B cell (primary cell): Measurements from ENCODE around the gene PODXL. TPM values are rescaled to one million over a fixed set of nuclear protein-coding genes. Genes with fewer than 3 reads are reported as not detected.

Experiments used
- ATAC-seq: fragments of 200-7000 bp; cut with Tn5 transposase; one replicate; pipeline ENCODE4 v1.10.0; 2021; ENCODE audit warnings: low read depth, mild to moderate bottlenecking, moderate number of reproducible peaks, moderate library complexity
- CTCF ChIA-PET: fragments of 350-600 bp; sonication (Branson Sonifier 250); formaldehyde crosslinking; loops from one replicate; lab custom pipeline; 2021; ENCODE audit warnings: antibody characterized with exemption, inconsistent platforms; lab: Charles Lee
- POLR2A ChIA-PET: fragments of 350-600 bp; sonication (Branson Sonifier 250); formaldehyde crosslinking; loops from one replicate; lab custom pipeline; 2021; ENCODE audit warnings: antibody characterized with exemption; lab: Charles Lee
- DNase-seq: peaks from one replicate; pipeline ENCODE4 v3.0.0; 2013
- H2AFZ ChIP-seq: 2 replicates; pipeline ENCODE4 v1.6.1; 2012; ENCODE audit warnings: mild to moderate bottlenecking, low read depth, low read length; ENCODE audit not compliant: insufficient read depth, poor library complexity, severe bottlenecking
- H3K27ac ChIP-seq, 2 donors: 1 replicate in 1 of 2; 2 replicates in 1 of 2; pipeline ENCODE4 v1.5.1; 2012 to 2013; ENCODE audit warnings: low read length in 2 of 2, mild to moderate bottlenecking in 2 of 2, moderate library complexity in 1 of 2
- H3K27me3 ChIP-seq, 4 experiments: fragments of 200-600 bp in 1 of 4; sonication (generic) in 1 of 4; replicated peaks in 1 of 4; 1 replicate in 2 of 4; 2 replicates in 2 of 4; pipeline versions ENCODE4 v1.6.1 to v1.7.0; 2013 to 2016; ENCODE audit warnings: low read length in 3 of 4, mild to moderate bottlenecking in 2 of 4, mixed read lengths in 1 of 4, moderate library complexity in 1 of 4; ENCODE audit not compliant: insufficient read depth in 4 of 4, control insufficient read depth in 3 of 4; ENCODE audit errors: control extremely low read depth in 1 of 4
- H3K36me3 ChIP-seq, 2 experiments: replicated peaks in 1 of 2; 1 replicate in 1 of 2; 2 replicates in 1 of 2; pipeline versions ENCODE4 v1.6.1 to v1.7.1; 2013; ENCODE audit warnings: low read length in 1 of 2; ENCODE audit not compliant: insufficient read depth in 2 of 2, control insufficient read depth in 1 of 2; ENCODE audit errors: control extremely low read depth in 1 of 2, extremely low read depth in 1 of 2
- H3K4me1 ChIP-seq, 2 donors: fragments of 200-600 bp in 1 of 2; sonication (generic) in 1 of 2; 1 replicate in 1 of 2; 2 replicates in 1 of 2; pipeline versions ENCODE4 v1.5.1 to v1.6.1; 2013 to 2017; ENCODE audit warnings: low read length in 2 of 2; ENCODE audit not compliant: control insufficient read depth in 2 of 2, insufficient read depth in 2 of 2
- H3K4me2 ChIP-seq: replicated peaks from 2 replicates; pipeline ENCODE3; 2012; ENCODE audit warnings: mild to moderate bottlenecking, low read depth, low read length; ENCODE audit not compliant: poor library complexity, severe bottlenecking
- H3K4me3 ChIP-seq, 5 experiments: fragments of 200-600 bp in 1 of 5; sonication (generic) in 1 of 5; 1 replicate in 3 of 5; 2 replicates in 2 of 5; pipeline versions ENCODE4 v1.5.1 to v1.7.0; 2011 to 2016; ENCODE audit warnings: low read length in 4 of 5, mild to moderate bottlenecking in 4 of 5, low read depth in 2 of 5, control low read depth in 1 of 5, moderate library complexity in 1 of 5; ENCODE audit not compliant: insufficient read depth in 1 of 5; ENCODE audit errors: control extremely low read depth in 1 of 5, extremely low read depth in 1 of 5
- H3K79me2 ChIP-seq: fragments of 200-600 bp; sonication (generic); one replicate; pipeline ENCODE4 v1.6.0; 2016; ENCODE audit warnings: low read length; ENCODE audit not compliant: control insufficient read depth, insufficient read depth
- H3K9ac ChIP-seq: fragments of 200-600 bp; sonication (generic); 2 replicates; pipeline ENCODE4 v1.6.1; 2017; ENCODE audit warnings: mild to moderate bottlenecking, low read length, moderate library complexity
- H3K9me3 ChIP-seq, 3 donors: one replicate each; pipeline versions ENCODE4 v1.6.1 to v1.7.1; 2013; ENCODE audit warnings: low read length in 2 of 3; ENCODE audit not compliant: control insufficient read depth in 2 of 3, insufficient read depth in 1 of 3; ENCODE audit errors: control extremely low read depth in 1 of 3
- H4K20me1 ChIP-seq: 2 replicates; pipeline ENCODE4 v1.6.0; 2012; ENCODE audit warnings: mild to moderate bottlenecking, low read length; ENCODE audit not compliant: insufficient read depth, control insufficient read depth, poor library complexity, severe bottlenecking
- H3K27ac Mint-ChIP-seq: one replicate; pipeline ENCODE4 v1.8.0; 2021; ENCODE audit warnings: mixed read lengths
- H3K27me3 Mint-ChIP-seq: one replicate; pipeline ENCODE4 v1.8.0; 2021; ENCODE audit warnings: mixed read lengths
- H3K4me1 Mint-ChIP-seq: one replicate; pipeline ENCODE4 v1.8.0; 2021; ENCODE audit warnings: mixed read lengths
- H3K4me3 Mint-ChIP-seq: one replicate; pipeline ENCODE4 v1.8.0; 2021; ENCODE audit warnings: mixed read lengths
- H3K9me3 Mint-ChIP-seq: one replicate; pipeline ENCODE4 v1.8.0; 2022; ENCODE audit warnings: mixed read lengths; ENCODE audit not compliant: insufficient read depth
- CTCF ChIP-seq: fragments of 200-600 bp; IDR thresholded peaks from one replicate; pipeline ENCODE4 v1.8.0; 2022; ENCODE audit warnings: antibody characterized with exemption, mild to moderate bottlenecking
- EZH2 ChIP-seq: IDR thresholded peaks from 2 replicates; pipeline ENCODE4 v1.6.1; 2012; ENCODE audit warnings: borderline replicate concordance, low read depth, mild to moderate bottlenecking, moderate library complexity, low read length; ENCODE audit not compliant: insufficient read depth, poor library complexity, severe bottlenecking
- WGBS: methylation state at CpG from one replicate; pipeline ENCODE4 v1.1.5; 2013; ENCODE audit warnings: missing lambda C conversion rate; ENCODE audit not compliant: insufficient coverage; 5-methylcytosine and 5-hydroxymethylcytosine counted together
- intact Hi-C: fragments of 100-400 bp; cut with micrococcal nuclease; formaldehyde crosslinking; loops from one replicate; pipeline ENCODE4 v1.10.0; 2022
- polyA plus RNA-seq: library from polyadenylated mRNA; depleted of rRNA; stranded (reverse); fragments of >200 nt; gene quantifications from 2 replicates; pipeline ENCODE4 v1.2.3, GENCODE V29; 2012
- total RNA-seq, 2 donors: library from RNA; stranded (reverse); fragments of 120-200 nt in 1 of 2; gene quantifications; 1 replicate in 1 of 2; 2 replicates in 1 of 2; pipeline versions ENCODE4 v1.2.3 to v1.2.4, GENCODE V29; 2013 to 2022

Gene PODXL
- total and polyA plus RNA-seq, 2 donors (not counting 1 experiment from before 2014, with no cell fraction given) = 1.5 to 5.8 TPM

DNA sequence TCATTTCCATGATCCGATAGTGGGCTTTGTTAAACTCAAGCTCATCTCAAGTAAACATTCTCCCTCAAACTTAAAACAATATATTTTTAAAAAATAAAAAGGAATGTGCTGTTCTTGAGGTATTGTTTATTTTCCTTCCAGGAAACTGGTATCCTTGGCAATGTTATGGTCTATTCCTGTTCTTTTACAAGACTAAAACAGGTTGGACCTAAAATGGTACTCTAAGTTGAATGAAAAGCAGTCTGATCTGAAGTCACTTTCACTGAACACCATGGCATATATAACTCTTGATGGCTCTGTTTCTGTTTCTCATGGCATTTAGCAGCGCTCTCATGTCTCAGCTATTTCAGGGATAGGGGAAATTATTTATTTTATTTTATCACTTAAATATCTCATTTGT lies 70.1 kb downstream of the PODXL start:
- CTCF ChIA-PET = interaction anchor here (1.0 to 2.3 kb wide), 2 partner anchors 41 to 169 kb away, joined by 3 to 8 read pairs; no protein-coding TSS in a partner anchor
- POLR2A ChIA-PET = no interaction called here
- no peak overlapping the region for H3K4me3 Mint-ChIP-seq
- DNase-seq (no peak), ATAC-seq (no peak)
- no peak for TF ChIP-seq EZH2
- no peak for TF ChIP-seq CTCF
- Histone ChIP-seq H2AFZ (no peak overlapping the region), H3K36me3 (peaks cover 0 to 18% of the 10 kb centered on the region in 2 experiments), H3K4me2 (no peak overlapping the region), H3K27ac (no peak overlapping the region), H3K4me1 (peaks cover 6 to 9% of the 10 kb centered on the region in 2 donors), H3K79me2 (no peaks in the 10 kb centered on the region), H3K9me3 (no peaks in the 10 kb centered on the region), H3K4me3 (no peak overlapping the region), H3K9ac (no peak overlapping the region), H3K27me3 (no peaks in the 10 kb centered on the region), H4K20me1 (no peaks in the 10 kb centered on the region)
- no peaks in the 10 kb centered on the region for H3K9me3 Mint-ChIP-seq
- intact Hi-C loops = no loop called here
- H3K27me3 Mint-ChIP-seq = no peaks in the 10 kb centered on the region
- no peak overlapping the region for H3K27ac Mint-ChIP-seq
- whole genome bisulfite sequencing = no CpG with 5 or more reads among the region's 2 CpGs
- peaks cover 10% of the 10 kb centered on the region for H3K4me1 Mint-ChIP-seq

- ChIA-PET POLR2A (no interaction called here), CTCF (interaction anchor here (2.5 kb wide), 1 partner anchor 16 kb away, joined by 14 read pairs; no protein-coding TSS in a partner anchor)
- intact Hi-C loops = no loop called here
- TF ChIP-seq CTCF (no peak), EZH2 (no peak)
- no peaks in the 10 kb centered on the region for H3K9me3 Mint-ChIP-seq
- no peak overlapping the region for H3K4me2 ChIP-seq
- no peak overlapping the region for H3K27ac Mint-ChIP-seq
- H3K27me3 ChIP-seq = no peaks in the 10 kb centered on the region
- H3K9me3 ChIP-seq = no peaks in the 10 kb centered on the region
- H3K4me1 ChIP-seq = peaks cover 6 to 9% of the 10 kb centered on the region in 2 donors
- ATAC-seq (no peak), DNase-seq (no peak)
- H3K36me3 ChIP-seq = peaks cover 2 to 18% of the 10 kb centered on the region in 2 experiments
- no peak overlapping the region for H3K27ac ChIP-seq
- H3K27me3 Mint-ChIP-seq = no peaks in the 10 kb centered on the region
- H3K4me3 Mint-ChIP-seq = no peak overlapping the region
- H3K4me1 Mint-ChIP-seq = peaks cover 18% of the 10 kb centered on the region
- H3K4me3 ChIP-seq = no peak overlapping the region
- no peak overlapping the region for H3K9ac ChIP-seq
- H4K20me1 ChIP-seq = no peaks in the 10 kb centered on the region
- H2AFZ ChIP-seq = no peak overlapping the region
- WGBS = no CpG with 5 or more reads among the region's 2 CpGs
- no peaks in the 10 kb centered on the region for H3K79me2 ChIP-seq
Measured at GRCh38 chr7:131483586-131483985, 72.8 kb downstream of the PODXL start.
